ENCODE measurements around the gene PKP1.

PKP1 gene

GRCh38 chr1:201283836-201284553, 689 bp downstream of the PKP1 start:
- DNase-seq, result no peak

GRCh38 chr1:201284636-201285035, 1.3 kb downstream of the PKP1 start:
- DNase-seq, result no peak

GRCh38 chr1:201285846-201286245, 2.5 kb downstream of the PKP1 start:
- DNase-seq, result no peak

DNA sequence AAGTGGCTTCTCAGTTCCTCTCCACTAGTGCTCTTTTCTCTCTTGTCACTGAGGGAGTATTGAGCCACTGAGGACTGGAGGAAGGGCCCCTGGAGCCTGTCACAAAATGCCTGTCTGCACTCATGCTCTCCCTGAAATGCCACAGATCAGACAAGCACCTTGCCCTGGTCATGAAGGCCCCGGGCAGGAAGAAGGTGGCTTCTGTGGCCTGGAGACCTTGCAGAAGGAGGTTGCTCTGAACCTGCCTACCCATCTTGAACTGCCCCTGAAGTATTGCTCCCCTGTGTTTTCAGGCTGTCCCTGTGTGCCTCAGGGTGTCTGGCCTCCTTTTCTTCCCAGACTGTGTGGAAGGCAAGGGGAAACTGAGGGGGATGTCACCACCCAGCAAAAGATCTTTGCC, 3.1 kb downstream of the PKP1 start:
- DNase-seq, result no peak

- DNase-seq, result no peak
Observed at GRCh38 chr1:201288007-201288406, 4.7 kb downstream of the PKP1 start.

GRCh38 chr1:201288765-201289164, 5.5 kb downstream of the PKP1 start:
- DNase-seq, result no peak

DNA sequence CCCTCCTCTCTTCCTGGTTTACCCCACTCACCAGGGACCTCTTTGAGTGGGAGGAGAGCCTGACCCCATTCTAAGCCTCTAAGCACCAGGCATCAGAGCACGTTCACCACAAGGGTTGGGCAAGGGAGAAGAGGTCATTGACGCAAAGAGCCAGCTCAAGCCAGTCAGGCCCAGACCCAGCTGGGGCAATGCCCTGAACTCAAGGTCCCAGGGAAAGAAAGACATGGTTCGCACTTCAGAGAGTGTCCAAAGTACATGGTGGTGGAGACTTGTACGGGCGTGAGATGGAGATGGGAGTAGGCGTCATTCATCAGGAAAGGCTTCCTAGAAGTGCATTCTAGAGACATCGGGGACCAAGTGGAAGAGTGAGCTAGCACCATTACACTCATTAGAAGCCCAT, 7.2 kb downstream of the PKP1 start:
- DNase-seq, result no peak

GRCh38 chr1:201291916-201292315, 8.6 kb downstream of the PKP1 start:
- DNase-seq, result no peak

DNA sequence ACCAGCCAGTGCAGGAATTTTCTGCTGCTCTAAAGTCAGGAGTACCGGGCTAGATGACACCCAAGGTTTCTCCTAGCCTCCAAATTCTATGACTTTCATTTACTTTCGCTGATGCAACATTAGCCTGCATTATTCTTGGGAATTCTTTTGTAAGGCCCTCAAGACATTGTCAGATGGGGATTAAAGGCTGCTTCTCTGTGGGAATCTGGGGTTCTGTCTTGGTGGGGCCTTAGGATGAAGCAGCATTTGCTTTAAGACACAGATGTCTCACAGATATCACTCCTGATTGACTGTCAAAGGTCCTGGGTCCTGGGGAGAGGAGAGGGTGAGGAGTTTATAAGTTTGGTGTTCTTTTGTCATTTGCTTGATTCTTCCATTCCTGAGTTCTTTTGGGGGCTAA, 11.6 kb downstream of the PKP1 start:
- DNase-seq, result no peak

DNA sequence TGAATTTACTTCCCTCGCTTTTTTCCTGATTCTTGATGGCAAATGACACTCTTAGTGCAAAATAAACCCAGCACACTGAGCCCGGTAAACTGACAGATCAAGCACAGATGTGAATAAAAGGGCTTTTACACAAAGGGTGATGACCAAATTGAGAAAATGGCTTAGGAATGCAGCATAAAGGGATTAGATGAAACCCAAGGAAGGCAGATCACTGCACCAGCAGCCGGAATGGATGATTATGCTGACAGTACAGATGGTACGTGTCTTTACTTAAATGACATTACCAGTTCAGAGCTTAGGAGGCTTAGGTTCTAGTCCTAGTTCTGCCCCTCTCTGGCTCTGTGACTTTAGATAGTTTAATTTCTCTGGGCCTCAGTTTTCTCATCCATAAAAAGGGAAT, 12.0 kb downstream of the PKP1 start:
- DNase-seq, result no peak

DNA sequence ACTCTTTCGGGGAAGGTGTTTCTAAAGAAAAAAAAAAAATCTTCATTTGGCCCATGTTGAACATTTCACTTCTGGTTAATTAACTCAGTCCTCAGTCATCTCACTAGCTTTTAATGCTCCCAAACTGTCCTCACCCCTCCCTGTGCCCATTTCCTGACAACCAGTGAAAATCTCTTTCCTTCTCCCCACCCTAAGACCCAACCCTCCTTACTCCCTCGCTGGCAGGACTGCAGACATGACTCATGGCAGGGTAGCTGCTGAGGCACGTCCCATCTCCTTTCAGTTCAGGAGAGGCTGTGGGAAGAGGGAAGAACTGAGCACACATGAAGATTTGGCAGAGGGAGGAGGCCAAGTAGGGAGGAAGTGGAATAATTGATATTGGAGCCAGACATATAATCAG, 12.6 kb downstream of the PKP1 start:
- DNase-seq, result no peak

DNA sequence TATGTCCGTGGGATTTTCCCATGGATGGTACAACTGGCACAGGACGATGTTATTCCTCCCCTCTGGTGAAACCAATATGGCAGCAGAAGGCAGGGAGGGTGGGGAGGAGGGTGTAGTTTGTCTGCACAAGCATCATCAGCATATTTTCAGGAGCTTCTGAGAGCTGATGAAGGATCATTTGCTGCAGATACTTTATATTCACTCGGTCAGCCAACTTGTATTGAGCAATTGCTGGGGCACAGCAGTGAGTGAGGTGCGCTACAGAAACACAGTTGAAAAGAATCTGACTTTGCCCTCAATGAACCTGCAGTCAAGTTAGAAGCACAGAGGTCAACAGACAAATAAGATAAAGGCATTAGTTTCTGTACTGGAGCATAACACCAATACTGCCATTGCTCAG, 13.0 kb downstream of the PKP1 start:
- no peak for DNase-seq

DNA sequence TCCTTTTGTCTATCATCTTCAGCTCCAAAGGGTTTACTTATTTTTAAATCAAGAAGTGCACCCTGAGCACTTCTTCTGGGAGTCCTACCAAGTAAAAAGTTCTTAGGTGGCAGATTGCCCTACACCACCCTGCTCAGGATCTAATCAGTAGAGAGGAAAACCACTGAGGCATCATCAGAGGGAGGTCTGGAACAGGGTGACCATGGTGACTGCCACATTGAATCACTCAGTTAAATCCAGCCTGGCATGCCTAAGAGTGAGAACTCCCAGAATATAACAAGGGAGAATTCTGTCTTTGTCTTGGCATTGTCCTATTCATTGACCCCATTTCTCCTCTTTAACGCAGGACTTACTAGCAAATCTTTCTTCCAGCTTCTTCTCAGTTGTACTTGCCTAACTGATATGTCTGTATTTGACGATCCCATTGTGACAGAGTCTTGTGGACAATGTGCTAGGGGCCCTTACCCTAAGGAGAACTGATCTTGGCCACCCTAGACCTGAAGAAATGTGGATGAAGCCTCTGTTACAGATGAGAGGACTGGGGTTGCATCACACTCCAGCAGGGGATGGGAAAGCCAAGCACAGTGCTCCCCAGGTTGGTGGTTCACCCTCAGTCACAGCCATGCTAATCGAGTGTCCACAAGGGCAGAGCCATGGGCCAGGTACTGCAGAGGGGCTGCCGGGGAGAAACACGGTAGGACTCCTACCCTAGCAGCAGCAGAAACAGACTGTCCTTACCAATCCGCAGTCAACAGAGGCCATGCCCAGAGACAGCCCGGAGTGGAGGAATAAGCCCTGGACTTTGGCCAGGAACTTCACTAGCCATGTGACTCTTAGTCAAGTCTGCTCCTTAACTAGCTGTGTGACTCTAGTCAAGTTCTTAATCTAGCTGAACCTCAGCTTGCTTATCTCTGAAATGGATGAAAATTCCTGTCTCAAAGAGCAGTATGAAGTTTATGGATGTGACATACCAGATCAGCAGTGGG, 15.4 kb downstream of the PKP1 start:
- DNase-seq, result no peak

- no peak for DNase-seq
Observed at GRCh38 chr1:201299968-201300367, 16.7 kb downstream of the PKP1 start.

DNA sequence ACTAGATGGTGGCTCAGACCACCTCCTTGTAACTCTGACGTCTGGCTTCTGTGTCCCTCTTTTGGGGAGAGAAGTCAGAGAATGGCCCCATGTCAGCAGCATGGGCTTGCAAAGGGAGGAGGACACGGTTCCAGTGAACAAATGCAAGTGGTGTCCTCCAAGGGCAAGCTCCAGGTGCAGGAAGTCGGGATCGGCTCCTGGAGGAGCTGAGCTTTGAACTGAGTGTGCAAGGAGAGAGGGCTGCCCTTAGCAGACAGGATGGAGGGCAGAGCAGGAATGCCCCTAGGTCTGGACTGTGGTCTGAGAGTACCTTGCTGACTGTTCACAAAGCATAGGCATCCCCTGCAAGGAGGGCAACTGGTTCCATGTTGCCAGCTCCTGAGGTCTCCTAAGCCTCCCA, 17.3 kb downstream of the PKP1 start:
- DNase-seq, result no peak

GRCh38 chr1:201302163-201303152, 19.2 kb downstream of the PKP1 start:
- no peak for DNase-seq

- no peak for DNase-seq
Observed at GRCh38 chr1:201304126-201304525, 20.8 kb downstream of the PKP1 start.

- no peak for DNase-seq
Observed at GRCh38 chr1:201305815-201306214, 22.5 kb downstream of the PKP1 start.

GRCh38 chr1:201307231-201307630, 23.9 kb downstream of the PKP1 start:
- DNase-seq, result no peak

GRCh38 chr1:201307760-201308499, 24.6 kb downstream of the PKP1 start:
- no peak for DNase-seq

DNA sequence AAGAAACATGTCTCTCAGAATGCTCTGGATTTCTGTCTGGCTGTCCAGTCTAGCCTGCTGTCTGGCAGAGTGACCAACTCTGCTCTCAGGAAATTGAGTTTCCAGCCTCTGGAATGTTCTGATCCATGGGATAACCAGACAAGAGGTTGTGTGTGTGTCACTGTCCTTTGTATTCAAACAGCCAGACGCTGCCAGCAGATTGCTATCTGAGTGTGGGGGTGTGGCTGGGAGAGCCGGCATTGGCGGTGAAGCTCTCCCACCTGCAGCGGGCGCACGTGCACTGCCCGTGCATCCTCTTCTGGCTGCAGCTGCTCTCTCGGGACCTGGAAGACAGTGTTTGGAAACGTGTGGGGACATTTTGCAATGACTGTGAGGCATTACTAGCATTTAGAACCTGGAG, 26.1 kb downstream of the PKP1 start:
- peak; percentile 49 for DNase-seq
